ENCODE results near the gene ZSWIM1.
A peak's percentile ranks its signal among the peaks of the same experiment; 100 is the strongest.

Gene ZSWIM1

DNA sequence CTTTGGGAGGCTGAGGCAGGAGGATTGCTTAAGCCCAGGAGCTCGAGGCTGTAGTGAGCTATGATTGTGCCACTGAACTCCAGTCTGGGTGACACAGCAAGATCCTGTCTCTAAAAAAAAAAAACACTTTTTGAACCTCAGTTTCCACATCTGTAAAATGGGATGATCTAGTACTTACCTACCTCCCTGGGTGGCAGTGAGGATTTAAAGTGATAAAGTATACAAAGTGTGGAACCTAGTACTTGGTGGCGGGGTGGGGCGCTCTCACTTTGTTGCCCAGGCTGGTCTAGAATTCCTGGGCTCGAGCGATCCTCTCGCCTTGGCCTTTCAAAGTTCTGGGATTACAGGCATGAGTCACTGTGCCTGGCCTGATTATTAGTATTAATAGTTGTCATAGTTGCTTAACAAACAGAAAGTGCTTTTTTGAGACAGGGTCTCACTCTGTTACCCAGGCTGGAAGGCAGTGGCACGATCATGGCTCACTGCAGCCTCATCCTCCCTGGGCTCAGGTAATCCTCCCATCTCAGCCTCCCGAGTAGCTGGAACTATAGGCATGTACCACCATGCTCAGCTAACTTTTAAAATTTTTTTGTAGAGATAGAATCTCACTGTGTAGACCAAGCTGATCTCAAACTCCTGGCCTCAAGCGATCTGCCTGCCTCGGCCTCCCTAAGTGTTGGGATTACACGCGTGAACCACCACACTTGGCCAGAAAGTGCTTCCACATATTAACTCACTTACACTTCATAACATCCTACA, 37.9 kb downstream of the ZSWIM1 start:
- peaks cover 13% of the 10 kb centered on the region for H3K27me3 Mint-ChIP-seq (ENCODE audit: low read depth, poor library complexity)
- H3K36me3 Mint-ChIP-seq (ENCODE audit: low read depth), result no peaks in the 10 kb centered on the region
- TF ChIP-seq, protein P1, sequence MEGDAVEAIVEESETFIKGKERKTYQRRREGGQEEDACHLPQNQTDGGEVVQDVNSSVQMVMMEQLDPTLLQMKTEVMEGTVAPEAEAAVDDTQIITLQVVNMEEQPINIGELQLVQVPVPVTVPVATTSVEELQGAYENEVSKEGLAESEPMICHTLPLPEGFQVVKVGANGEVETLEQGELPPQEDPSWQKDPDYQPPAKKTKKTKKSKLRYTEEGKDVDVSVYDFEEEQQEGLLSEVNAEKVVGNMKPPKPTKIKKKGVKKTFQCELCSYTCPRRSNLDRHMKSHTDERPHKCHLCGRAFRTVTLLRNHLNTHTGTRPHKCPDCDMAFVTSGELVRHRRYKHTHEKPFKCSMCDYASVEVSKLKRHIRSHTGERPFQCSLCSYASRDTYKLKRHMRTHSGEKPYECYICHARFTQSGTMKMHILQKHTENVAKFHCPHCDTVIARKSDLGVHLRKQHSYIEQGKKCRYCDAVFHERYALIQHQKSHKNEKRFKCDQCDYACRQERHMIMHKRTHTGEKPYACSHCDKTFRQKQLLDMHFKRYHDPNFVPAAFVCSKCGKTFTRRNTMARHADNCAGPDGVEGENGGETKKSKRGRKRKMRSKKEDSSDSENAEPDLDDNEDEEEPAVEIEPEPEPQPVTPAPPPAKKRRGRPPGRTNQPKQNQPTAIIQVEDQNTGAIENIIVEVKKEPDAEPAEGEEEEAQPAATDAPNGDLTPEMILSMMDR (IDR thresholded peaks at IDR 0.05), result no peak
- no peaks in the 10 kb centered on the region for H3K9me3 Mint-ChIP-seq
- no peak overlapping the region for H3K4me3 Mint-ChIP-seq
- no peak for DNase-seq
- H3K27ac Mint-ChIP-seq, result no peak overlapping the region
- H3K4me1 Mint-ChIP-seq, result peaks cover 54% of the 10 kb centered on the region

DNA sequence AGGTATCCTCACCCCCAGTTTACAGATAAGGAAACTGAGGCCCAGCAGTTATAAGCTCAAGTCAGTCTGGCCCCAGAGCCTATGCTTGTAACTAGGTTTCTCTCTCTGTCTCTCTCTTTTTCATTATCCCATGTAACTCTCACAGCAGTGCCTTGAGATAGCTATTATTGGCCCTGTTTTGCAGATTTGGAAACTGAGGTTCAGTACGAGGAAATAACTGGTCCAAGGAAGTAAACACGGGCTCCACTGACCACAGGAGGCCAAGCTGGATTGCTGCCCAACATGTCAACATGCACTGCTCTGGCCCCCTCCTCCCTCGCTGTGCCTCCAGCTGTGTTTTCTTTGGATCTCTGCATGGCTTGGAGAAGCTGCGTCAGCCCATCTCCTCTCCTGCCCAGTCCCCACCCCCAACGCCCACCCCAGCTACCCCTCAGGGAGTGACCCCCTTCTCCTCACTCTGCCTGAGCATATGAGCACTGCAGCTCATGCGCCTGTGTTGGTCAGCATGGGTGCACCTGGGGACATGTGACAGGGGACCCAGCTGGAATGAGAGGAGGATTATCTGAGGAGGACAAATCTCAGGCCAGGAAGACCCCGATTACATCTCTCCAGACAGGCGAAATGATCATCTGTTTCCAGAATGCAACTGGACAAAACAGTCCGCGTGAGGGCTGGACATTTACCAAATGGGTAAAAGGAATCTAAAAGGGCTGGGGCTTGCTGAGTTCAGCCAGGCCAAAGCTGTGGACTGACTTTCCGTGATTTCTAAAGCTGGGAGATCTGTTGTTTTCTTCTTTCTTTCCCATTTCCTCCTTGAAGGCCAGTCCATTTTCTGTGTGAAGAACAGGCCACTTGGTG, 38.7 kb downstream of the ZSWIM1 start:
- TF ChIP-seq, protein P1 (IDR thresholded peaks at IDR 0.05), result no peak
- Mint-ChIP-seq H3K27me3 (ENCODE audit: low read depth, poor library complexity) (peaks cover 9% of the 10 kb centered on the region), H3K9me3 (no peaks in the 10 kb centered on the region), H3K4me3 (no peak overlapping the region), H3K36me3 (ENCODE audit: low read depth) (no peaks in the 10 kb centered on the region), H3K4me1 (peaks cover 52% of the 10 kb centered on the region), H3K27ac (no peak overlapping the region)
- DNase-seq, result no peak

DNA sequence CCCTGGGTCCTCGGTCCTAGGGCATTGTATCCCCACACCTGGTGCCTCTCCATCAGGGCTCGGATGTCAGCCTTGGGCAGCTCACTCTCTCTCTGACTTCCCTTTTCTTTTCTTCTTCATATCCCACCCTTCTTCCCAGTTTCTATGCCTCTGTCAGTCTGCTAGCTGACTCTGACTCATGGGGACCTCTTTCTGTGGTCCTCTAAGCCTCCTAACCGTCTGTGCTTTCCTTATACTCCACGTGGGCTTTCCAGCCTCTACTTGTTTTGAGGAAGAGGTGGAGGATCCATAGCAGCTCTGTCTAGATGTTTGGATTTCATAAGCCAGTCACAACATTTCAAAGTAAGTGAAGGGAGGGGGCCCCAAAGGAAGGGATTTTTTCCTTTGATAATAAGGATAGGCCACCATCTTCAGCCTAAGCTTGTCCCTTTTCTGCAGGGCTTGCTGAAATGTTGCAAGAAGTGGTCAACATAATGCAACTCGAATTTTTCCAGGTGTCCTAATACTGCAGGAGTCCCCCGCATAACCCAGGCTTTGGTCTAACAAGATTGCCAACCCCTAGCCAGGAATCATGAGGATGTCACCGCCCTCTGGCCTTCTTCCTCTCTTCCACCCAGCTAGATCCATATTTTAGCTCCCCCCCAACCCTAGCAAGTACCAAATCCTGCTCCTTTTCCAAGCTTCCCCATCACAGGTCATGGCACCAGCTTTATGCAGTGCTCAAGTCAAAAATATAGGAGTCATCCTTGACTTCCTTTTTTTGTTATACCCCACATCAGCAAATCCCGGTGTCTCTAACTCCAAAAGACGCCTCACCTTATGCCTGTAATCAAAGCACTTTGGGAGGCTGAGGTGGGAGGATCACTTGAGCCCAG, 39.7 kb downstream of the ZSWIM1 start:
- no peak for DNase-seq
- H3K27me3 Mint-ChIP-seq (ENCODE audit: low read depth, poor library complexity), result peaks cover 9% of the 10 kb centered on the region
- no peaks in the 10 kb centered on the region for H3K9me3 Mint-ChIP-seq
- TF ChIP-seq, protein P1 (IDR thresholded peaks at IDR 0.05), result no peak
- H3K27ac Mint-ChIP-seq, result no peak overlapping the region
- peaks cover 60% of the 10 kb centered on the region for H3K4me1 Mint-ChIP-seq
- no peaks in the 10 kb centered on the region for H3K36me3 Mint-ChIP-seq (ENCODE audit: low read depth)
- H3K4me3 Mint-ChIP-seq, result no peak overlapping the region

DNA sequence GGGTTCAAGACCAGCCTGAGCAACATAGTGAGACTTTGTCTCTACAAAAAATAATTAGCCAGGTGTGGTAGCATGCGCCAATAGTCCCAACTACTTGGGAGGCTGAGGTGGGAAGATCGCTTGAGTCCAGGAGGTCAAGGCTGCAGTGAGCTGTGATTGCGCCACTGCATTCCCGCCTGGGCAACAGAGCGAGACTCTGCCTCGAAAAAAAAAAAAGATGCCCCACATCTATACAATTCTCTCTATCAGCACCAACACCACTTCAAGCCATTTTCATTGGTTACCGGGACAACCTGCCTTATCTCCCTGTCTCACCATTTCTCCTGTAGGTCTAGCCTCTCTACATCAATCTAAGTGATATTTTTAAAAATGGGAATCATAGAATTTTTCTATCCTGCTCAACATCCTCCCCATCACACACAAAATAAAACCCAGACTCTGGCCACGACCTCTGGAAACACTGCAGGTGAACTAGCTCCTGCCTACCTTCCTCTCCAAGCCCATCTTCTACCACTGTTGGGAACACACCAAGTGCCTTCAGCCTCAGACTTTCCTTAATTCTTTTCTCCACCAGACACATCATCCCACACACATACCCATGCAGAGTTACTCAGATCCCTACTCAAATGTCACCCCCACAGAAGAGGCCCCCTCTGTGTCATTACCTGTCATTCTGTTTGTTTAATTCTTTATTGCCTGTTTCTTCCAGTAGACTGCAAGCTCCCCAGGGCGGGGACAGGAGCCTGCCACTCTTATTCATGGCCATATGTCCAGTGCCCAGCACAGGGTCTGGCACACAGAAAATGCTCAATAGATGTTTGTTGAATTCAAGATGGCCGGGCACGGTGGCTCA, 40.5 kb downstream of the ZSWIM1 start:
- Mint-ChIP-seq H3K27me3 (ENCODE audit: low read depth, poor library complexity) (peaks cover 9% of the 10 kb centered on the region), H3K36me3 (ENCODE audit: low read depth) (no peaks in the 10 kb centered on the region), H3K4me3 (peak overlapping the region; percentile 1), H3K4me1 (peaks cover 66% of the 10 kb centered on the region), H3K9me3 (no peaks in the 10 kb centered on the region), H3K27ac (peak overlapping the region; percentile 5)
- no peak for DNase-seq
- TF ChIP-seq, protein P1 (IDR thresholded peaks at IDR 0.05), result no peak
